Measurements from ENCODE around the gene FIG4.

DNA sequence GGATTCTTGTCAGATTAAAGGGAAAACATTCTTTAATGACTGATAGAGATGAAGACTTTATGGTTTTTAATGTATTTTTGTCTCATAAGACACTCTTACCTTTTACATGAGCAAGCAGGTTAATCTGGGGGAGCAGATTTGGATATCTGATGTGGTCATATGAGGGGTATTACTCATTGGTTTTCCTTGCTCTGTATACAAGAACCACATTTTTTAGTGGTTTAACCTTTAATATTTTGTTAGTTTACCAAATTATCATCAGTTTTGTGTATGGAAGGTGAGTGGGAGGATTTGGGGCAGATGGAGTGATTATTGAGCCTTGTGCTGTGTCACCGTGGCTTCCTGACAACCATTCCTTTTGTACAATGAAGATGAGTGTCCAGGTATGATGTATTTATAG lies 112.9 kb downstream of the FIG4 start:
- TF ChIP-seq EP300 (IDR thresholded peaks at IDR 0.05) (no peak), POLR2A (IDR thresholded peaks at IDR 0.05) (no peak), POLR2AphosphoS5 (IDR thresholded peaks at IDR 0.05) (no peak)
- TF ChIP-seq, protein P1, sequence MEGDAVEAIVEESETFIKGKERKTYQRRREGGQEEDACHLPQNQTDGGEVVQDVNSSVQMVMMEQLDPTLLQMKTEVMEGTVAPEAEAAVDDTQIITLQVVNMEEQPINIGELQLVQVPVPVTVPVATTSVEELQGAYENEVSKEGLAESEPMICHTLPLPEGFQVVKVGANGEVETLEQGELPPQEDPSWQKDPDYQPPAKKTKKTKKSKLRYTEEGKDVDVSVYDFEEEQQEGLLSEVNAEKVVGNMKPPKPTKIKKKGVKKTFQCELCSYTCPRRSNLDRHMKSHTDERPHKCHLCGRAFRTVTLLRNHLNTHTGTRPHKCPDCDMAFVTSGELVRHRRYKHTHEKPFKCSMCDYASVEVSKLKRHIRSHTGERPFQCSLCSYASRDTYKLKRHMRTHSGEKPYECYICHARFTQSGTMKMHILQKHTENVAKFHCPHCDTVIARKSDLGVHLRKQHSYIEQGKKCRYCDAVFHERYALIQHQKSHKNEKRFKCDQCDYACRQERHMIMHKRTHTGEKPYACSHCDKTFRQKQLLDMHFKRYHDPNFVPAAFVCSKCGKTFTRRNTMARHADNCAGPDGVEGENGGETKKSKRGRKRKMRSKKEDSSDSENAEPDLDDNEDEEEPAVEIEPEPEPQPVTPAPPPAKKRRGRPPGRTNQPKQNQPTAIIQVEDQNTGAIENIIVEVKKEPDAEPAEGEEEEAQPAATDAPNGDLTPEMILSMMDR (IDR thresholded peaks at IDR 0.05) = no peak

Measured in gastroesophageal sphincter (tissue), 3 donors.